ENCODE measurements around the gene MYH14.

GRCh38 chr19:50195224-50195623, 8.2 kb upstream of the MYH14 start:
- TF ChIP-seq NFIC (IDR thresholded peaks at IDR 0.05; ENCODE audit: low read depth, low read length) (no peak), CTCF (IDR thresholded peaks at IDR 0.05 in 2 of 3, conservative IDR thresholded peaks at IDR 0.05 in 1 of 3; ENCODE audit: control insufficient read depth in 2 of 3, extremely low read depth in 1 of 3, insufficient read depth in 1 of 3, low read depth in 3 of 3, low read length in 3 of 3) (no peak), MYC (IDR thresholded peaks at IDR 0.05; ENCODE audit: insufficient read depth, insufficient read length, insufficient replicate concordance, low read length, severe bottlenecking) (no peak), BHLHE40 (IDR thresholded peaks at IDR 0.05; ENCODE audit: borderline replicate concordance in 1 of 2, low read depth in 2 of 2, low read length in 1 of 2) (no peak), ZNF274 (IDR thresholded peaks at IDR 0.05; ENCODE audit: insufficient read depth, insufficient read length) (no peak), FOS (IDR thresholded peaks at IDR 0.05; ENCODE audit: borderline replicate concordance, extremely low read depth, insufficient read length) (no peak), RFX5 (IDR thresholded peaks at IDR 0.05; ENCODE audit: low read depth, low read length) (no peak), MTA3 (IDR thresholded peaks at IDR 0.05; ENCODE audit: borderline replicate concordance, low read length) (no peak)

All from GM12878 (cell line).